GM12892 (cell line): ENCODE measurements around the gene CST8.
"Not testable (repeated sequence)": the region's sequence is repeated elsewhere in the genome, so short reads cannot be mapped to it uniquely, and the experiment has no call there.

Experiments used
- DNase-seq: peaks from one replicate; pipeline ENCODE4 v3.0.0; 2011; ENCODE audit not compliant: insufficient read length
- FAIRE-seq: peaks from 2 replicates; lab custom pipeline; 2011; peaks lifted over from hg19 to GRCh38; lab: Jason Lieb, UNC
- POLR2A ChIP-seq: IDR thresholded peaks from 2 replicates; pipeline ENCODE4 v1.6.1; 2011; ENCODE audit warnings: low read depth, low read length, control low read depth
- POLR2AphosphoS5 ChIP-seq: IDR thresholded peaks from 2 replicates; pipeline ENCODE4 v1.6.1; 2011; ENCODE audit warnings: low read depth, low read length, control low read depth
- TAF1 ChIP-seq: IDR thresholded peaks from 2 replicates; pipeline ENCODE4 v1.6.1; 2011; ENCODE audit warnings: low read depth, mild to moderate bottlenecking, control low read depth, low read length, borderline replicate concordance

Gene CST8

GRCh38 chr20:23454816-23455215 is 36.1 kb upstream of the CST8 start:
- FAIRE-seq = no peak
- DNase-seq = no peak

GRCh38 chr20:23455639-23456038 is 35.3 kb upstream of the CST8 start:
- TF ChIP-seq POLR2AphosphoS5 (no peak), POLR2A (no peak), TAF1 (no peak)
- FAIRE-seq (no peak), DNase-seq (no peak)

More at GRCh38 chr20:23454816-23455215, 36.1 kb upstream of the CST8 start:
- TF ChIP-seq TAF1 (no peak), POLR2A (no peak), POLR2AphosphoS5 (no peak)

GRCh38 chr20:23456409-23456808 is 34.5 kb upstream of the CST8 start:
- TF ChIP-seq TAF1 (no peak), POLR2A (no peak), POLR2AphosphoS5 (no peak)
- DNase-seq (no peak), FAIRE-seq (no peak)

- DNase-seq (no peak), FAIRE-seq (no peak)
- TF ChIP-seq POLR2A = no peak
- no peak for TF ChIP-seq TAF1
- no peak for TF ChIP-seq POLR2AphosphoS5
Observed at GRCh38 chr20:23456873-23457272, 34.0 kb upstream of the CST8 start.

- TF ChIP-seq TAF1 (no peak), POLR2AphosphoS5 (no peak), POLR2A (no peak)
- DNase-seq (no peak), FAIRE-seq (no peak)
Observed at GRCh38 chr20:23459461-23460150, 31.3 kb upstream of the CST8 start.

GRCh38 chr20:23461180-23461579 is 29.7 kb upstream of the CST8 start:
- TF ChIP-seq TAF1 (no peak), POLR2A (no peak), POLR2AphosphoS5 (no peak)
- DNase-seq (no peak), FAIRE-seq (no peak)

GRCh38 chr20:23466961-23467360 is 24.0 kb upstream of the CST8 start:
- not testable (repeated sequence) for FAIRE-seq, DNase-seq

GRCh38 chr20:23472306-23472705 is 18.6 kb upstream of the CST8 start:
- FAIRE-seq, DNase-seq: not testable (repeated sequence)

GRCh38 chr20:23473293-23473692 is 17.6 kb upstream of the CST8 start:
- FAIRE-seq, DNase-seq: not testable (repeated sequence)

- DNase-seq = no peak
- no peak for TF ChIP-seq POLR2A
- TF ChIP-seq TAF1 = no peak
- TF ChIP-seq POLR2AphosphoS5 = no peak
- no peak for FAIRE-seq
Observed at GRCh38 chr20:23475395-23475794, 15.5 kb upstream of the CST8 start.

GRCh38 chr20:23476015-23476754 is 14.7 kb upstream of the CST8 start:
- TF ChIP-seq POLR2A (no peak), POLR2AphosphoS5 (no peak), TAF1 (no peak)
- DNase-seq = no peak
- FAIRE-seq = no peak

GRCh38 chr20:23477223-23477622 is 13.7 kb upstream of the CST8 start:
- FAIRE-seq (no peak), DNase-seq (no peak)
- TF ChIP-seq POLR2AphosphoS5 = no peak
- TF ChIP-seq POLR2A = no peak
- TF ChIP-seq TAF1 = no peak
